HG03460 (cell line): ENCODE data around the gene ADGRL3.
"Not testable (repeated sequence)": the region's sequence is repeated elsewhere in the genome, so short reads cannot be mapped to it uniquely, and the experiment has no call there.

Experiments
- ATAC-seq: cut with Tn5 transposase; IDR thresholded peaks from one replicate; pipeline ENCODE4 v1.9.1; 2021; ENCODE audit not compliant: unreplicated experiment

Gene ADGRL3

DNA sequence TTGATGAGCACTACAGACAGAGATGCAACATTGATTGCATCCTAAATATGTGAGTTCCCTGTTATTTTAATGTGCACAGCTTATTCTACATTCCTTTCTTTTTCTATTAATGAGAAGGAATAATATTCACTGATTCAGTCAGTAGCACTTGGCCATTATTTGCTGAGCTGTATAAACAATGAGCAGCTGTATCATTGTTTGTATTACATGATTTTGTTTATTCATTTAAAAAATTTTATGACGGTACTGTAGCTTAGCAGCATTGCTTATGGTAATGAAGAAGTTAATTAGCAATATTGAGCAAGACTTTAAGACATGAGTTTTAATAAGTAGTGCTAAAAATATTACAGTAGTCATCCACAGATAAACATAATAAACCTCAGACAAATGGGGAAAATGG, 582.0 kb downstream of the ADGRL3 start:
- no peak for ATAC-seq

DNA sequence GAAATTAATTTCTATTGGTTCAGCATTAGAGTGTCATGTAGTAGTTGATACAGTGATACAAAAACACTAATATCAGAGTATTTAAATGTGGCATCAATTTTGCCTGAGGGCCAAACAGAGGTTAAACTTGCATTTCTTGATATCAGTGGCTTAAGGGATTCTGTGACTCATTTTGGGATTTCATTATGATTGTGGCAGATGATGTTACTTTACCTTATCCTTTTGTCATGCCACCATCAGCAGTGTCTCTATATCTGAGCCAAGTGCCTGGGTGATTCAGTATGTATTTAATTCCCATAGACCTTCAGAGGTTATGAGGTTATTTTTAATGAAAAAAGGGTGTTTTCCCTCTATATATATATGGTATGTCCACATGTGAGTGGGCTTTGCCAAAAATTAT, 582.9 kb downstream of the ADGRL3 start:
- no peak for ATAC-seq

GRCh38 chr4:61785761-61786160, 585.6 kb downstream of the ADGRL3 start:
- no peak for ATAC-seq

DNA sequence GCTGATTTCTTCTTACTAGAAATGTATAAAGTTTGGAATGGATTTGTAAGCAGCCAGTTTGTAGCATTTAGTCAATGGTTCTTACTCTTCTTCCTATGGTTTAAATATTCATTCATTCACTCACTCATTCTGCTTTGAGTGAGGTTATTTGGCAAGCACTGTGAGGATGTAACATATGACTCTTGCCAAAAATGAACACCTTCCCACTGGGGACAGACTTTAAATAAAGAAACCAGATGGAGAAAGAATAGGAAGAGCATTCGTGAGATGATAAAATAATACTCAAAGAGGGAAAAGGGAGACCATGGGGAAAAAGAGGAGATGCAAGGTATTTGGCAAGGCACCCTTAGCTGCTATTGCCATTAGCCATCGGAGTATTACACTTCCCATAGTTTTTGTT, 586.1 kb downstream of the ADGRL3 start:
- no peak for ATAC-seq

DNA sequence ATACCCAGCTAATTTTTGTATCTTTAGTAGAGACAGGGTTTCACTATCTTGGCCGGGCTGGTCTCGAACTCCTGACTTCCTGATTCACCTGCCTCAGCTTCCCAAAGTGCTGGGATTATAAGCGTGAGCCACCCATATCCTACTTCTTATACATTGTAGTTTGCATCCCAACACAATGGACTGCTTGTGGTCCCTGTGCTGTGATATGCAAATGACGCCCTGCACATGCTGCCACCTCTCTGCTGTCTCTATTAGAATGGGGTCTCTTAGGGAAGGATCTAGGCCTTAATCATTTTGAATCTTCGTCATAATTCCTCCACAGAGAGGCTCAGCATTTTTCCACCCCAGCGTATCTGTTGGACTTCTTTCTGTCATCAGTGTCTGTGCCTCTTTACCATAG, 595.9 kb downstream of the ADGRL3 start:
- no peak for ATAC-seq

DNA sequence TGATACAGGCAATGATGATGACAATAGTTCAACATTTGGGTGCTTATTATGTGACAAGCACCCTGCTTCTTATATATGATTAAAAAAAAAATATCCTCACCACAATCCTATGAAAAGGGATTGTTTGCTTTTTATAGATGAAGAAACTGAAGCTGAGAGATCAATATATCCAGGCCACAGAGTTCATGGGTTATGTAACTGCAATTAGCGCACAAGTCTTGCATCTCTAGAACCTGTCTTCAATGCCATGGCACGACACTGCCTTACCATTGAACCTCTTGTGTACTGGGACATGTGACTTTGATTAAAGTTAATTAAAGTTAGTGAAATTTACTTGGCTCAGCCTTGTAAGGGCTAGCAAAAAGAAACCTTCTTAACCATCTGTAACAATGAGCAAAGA, 599.7 kb downstream of the ADGRL3 start:
- ATAC-seq, result no peak

- ATAC-seq, result no peak
These were observed 605.1 kb downstream of the ADGRL3 start for GRCh38 chr4:61805227-61805626.

DNA sequence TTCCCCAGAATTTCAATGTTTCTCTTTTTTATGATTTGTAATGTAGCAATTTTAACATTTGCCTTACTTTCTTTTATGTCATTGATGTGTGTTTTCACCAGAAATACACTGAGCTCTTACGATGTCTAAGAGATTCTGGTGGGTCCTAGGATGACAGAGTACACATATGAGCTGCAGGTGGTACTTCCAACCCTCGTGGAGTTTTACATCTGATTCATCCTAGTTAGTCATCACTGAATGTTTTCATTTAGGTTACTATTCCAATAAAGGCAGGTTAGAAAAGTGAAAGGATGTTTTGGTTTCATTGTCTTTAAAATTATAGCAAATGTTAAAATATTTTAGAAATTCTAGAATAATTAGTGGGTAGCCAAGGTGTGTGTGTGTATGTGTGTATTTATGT, 605.9 kb downstream of the ADGRL3 start:
- ATAC-seq, result no peak

DNA sequence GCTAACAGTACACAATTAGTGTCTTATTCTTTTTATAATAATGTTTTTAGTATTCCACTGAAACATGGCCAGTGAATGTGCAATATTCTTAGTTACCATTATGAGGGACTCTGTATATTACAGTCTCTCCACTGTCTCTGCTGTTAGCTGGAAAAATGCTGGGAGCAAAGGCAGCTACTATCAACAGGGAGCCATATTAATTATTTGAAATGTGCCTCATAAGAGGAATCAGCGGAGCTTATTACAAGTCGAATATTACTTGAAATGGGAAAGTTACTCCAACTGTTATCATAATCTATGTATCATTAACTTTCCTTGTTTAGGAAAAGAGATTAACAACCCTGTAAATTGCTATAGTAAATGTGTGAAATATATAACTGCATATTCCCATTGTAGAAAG, 612.0 kb downstream of the ADGRL3 start:
- no peak for ATAC-seq

GRCh38 chr4:61817071-61817470, 616.9 kb downstream of the ADGRL3 start:
- no peak for ATAC-seq

GRCh38 chr4:61820136-61820535, 620.0 kb downstream of the ADGRL3 start:
- ATAC-seq, result no peak

GRCh38 chr4:61824454-61824853, 624.3 kb downstream of the ADGRL3 start:
- ATAC-seq, result no peak

GRCh38 chr4:61827907-61828391, 627.8 kb downstream of the ADGRL3 start:
- ATAC-seq, result no peak

DNA sequence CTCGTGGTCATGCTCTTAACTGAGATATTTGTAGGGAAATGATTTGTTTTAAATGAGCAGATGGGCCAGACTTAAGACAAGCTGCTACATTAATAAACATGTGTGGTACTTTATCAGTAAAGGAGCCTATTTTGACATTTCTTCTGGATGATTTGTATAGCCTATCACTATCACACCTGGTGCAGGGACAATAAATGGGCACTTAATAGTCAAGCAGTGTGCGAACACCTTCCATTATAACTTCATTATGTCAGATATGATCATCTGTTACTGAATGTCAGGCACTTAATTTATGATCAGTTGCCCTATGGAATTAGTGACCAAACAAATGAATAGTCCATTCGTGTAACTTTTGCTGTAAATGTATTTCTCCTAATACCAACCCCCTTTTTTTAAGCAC, 628.8 kb downstream of the ADGRL3 start:
- ATAC-seq, result no peak

- ATAC-seq, result no peak
These were observed 631.9 kb downstream of the ADGRL3 start for GRCh38 chr4:61831987-61832386.

DNA sequence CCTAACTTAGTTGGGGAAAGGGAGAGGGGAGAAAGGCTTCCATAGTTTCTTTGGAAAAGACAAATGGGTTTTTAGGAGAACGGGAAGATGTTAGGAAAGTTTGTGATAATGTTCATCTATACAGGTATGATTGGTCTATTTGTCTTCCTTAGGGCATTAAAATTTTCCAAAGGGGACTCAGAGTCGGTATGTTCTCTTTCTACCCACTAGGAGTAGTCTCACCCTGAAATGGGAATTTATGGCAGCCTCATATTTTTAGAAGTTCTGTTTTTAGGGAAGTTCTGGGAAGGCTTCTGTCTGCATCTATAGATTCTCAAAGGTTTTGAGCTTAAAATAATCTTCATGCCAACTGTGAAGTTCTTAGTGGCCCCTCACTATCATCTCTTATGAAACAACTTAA, 637.3 kb downstream of the ADGRL3 start:
- ATAC-seq, result no peak

DNA sequence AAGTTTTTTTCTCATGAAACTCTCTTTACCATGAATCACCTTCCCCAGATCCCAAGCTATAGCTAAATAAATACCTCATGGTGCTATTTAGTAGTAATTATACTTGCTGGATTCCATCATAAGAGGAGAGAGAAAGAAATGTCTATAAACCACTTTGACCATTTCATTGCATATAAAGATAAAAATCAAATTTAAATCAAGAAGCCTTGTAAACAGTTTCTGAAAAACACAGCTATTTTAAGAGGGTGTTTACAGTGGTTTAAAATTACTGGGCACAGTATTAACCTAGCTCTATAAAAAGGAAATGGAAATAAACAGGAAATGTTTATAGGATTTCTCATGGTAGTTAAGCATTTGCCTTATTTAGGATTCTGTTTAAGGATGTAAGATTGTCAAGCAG, 637.9 kb downstream of the ADGRL3 start:
- no peak for ATAC-seq

GRCh38 chr4:61841714-61842113, 641.6 kb downstream of the ADGRL3 start:
- ATAC-seq, result no peak

GRCh38 chr4:61851126-61851525, 651.0 kb downstream of the ADGRL3 start:
- no peak for ATAC-seq

DNA sequence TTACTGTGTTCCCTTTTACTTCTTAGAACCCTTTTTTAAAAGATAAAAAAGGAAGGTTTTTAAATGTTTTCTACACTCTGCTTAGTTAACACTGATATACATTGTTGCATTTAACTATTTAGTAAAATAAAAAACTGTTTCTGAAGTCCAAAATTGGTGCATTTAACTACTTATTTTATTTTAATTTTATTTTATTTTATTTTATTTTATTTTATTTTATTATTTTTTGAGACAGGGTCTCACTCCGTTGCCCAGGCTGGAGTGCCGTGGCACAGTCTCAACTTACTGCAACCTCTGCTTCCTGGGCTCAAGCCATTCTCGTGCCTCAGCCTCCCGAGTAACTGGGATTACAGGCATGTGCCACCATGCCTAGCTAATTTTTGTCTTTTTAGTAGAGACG, 652.0 kb downstream of the ADGRL3 start:
- ATAC-seq, result not testable (repeated sequence)

DNA sequence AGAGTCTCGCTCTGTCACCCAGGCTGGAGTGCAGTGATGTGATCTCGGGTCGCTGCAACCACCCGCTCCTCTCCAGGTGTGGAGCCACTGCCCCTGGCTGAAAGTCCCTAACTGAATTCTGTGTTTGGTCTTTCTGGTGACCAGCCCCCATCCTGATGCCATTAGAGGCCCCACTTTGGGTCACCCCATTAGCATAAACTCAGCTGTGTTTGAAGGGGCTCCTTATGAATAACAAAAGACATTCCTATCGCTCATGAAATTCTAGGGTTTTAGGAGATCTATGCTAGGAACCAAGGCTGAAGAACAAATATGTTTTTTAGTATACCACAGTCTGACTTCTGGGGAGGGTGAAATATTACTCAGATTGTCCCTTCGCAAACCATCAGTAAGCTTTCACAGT, 652.9 kb downstream of the ADGRL3 start:
- ATAC-seq, result no peak

GRCh38 chr4:61860376-61860775, 660.2 kb downstream of the ADGRL3 start:
- no peak for ATAC-seq

GRCh38 chr4:61864286-61864685, 664.2 kb downstream of the ADGRL3 start:
- ATAC-seq, result no peak
